Hematopoietic multipotent progenitor cell treated with erythropoietin and hydrocortisone succinate and interleukin-3 and kit ligand, for 6 days (in vitro differentiated cells): ENCODE results near the gene CLEC20A.

Experiments
- DNase-seq: peaks from one replicate; pipeline ENCODE4 v3.0.0-alpha.2; 2015

CLEC20A gene

DNA sequence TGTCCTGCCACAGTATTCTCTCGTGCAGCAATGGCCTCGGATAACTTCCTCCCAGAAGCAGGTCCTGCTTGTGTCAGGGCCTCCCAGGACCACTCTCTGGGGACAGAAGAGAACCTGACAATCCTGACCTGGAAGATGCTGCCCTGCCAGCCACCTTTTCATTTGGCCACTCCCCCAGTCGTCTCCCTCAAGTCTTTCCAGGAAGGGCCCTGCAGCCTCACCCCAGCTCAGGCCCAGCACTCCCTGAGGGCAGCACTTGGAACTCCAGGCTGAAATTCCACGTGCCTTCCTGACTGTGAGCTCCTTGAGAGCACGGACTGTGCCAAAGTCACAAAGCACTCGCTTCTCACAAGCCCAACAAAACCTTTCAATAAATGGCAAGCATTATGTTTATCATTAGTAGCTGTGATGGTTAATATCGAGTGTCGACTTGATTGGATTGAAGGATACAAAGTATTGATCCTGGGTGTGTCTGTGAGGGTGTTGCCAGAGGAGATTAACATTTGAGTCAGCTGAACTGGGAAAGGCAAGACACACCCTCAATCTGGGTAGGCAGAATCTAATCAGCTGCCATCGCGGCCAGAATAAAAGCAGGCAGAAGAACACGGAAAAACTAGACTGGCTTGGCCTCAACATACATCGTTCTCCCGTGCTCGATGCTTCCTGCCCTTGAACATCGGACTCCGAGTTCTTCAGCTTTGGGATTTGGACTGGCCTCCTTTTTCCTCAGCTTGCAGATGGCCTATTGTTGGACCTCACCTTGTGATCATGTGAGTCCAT is 2.3 kb upstream of the CLEC20A start:
- no peak for DNase-seq

DNA sequence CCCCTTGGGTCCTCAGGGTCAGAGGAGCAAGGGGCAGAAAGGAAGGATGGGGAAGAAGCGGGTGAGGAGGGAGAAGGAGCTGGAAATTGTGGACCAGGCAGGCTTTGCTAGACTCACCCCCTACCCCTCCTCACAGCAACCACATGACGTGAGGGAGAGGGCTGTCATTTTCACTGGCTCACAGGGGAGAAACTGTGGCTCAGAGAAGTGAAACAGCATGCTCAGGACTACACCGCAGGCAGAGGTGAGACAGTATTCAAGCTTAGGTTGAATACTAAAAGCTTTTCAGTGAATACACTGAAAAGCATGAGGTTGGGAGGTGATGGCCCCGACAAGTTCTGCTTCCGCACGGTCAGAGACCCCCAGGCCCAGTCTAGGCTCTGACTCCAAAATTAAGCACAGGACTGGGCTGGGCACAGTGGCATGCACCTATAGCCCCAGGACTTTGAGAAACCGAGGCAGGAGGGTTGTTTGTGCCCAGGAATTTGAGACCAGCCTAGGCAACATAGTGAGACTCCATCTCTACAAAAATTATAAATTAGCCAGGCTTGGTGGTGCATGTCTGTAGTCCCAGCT is 1.2 kb upstream of the CLEC20A start:
- no peak for DNase-seq

DNA sequence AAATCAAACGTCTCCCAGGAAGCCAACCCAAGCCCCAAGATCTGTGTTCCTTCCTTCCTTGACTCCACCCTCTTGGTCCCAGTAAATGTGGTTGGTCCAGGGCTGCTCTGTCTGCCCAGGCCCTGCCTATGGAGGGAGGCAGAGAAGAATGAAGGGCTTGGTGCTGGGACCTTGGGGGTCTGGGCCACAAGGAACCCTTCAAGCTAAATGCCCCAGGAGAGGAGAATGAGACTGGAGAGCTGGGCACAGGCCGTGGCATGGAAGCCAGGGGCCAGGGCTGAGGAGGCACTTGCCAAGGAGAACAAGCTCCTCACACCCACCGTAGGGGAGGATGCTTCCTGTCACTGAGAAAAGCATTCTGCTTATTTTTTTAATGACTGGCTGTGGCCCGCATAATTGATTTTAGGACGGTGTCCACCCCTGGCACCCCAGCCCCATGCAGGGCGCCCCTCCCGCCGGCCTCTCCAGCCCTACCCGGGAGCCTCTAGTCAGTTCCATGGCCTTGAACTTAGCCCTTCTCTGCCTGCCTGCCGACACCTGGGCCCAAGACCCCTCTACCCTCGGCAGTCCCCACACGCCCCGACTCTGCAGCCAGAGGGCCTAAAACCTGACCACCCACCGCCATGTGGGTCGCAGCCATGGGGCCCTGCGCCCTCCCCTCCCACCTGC is 889 bp downstream of the CLEC20A start:
- no peak for DNase-seq

DNA sequence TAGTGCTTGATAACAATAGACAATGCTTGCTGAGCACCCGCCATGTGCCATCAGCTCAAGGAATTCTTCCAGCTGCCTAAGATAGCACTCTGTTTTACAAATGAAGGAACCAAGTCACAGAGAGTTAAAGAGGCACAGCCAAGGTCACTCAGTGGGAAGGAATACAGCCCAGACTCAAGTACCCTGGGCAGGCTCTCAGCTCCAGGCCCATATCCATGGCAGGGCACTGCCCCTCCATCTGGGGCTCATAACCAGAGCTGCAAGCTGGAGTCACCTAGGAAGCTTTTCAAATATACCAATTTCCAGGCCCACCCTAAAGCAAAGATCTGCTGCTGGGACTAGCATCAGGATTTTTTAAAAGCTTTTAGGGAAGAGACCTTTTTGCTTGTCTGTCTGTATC is 1.6 kb downstream of the CLEC20A start:
- DNase-seq, result no peak

DNA sequence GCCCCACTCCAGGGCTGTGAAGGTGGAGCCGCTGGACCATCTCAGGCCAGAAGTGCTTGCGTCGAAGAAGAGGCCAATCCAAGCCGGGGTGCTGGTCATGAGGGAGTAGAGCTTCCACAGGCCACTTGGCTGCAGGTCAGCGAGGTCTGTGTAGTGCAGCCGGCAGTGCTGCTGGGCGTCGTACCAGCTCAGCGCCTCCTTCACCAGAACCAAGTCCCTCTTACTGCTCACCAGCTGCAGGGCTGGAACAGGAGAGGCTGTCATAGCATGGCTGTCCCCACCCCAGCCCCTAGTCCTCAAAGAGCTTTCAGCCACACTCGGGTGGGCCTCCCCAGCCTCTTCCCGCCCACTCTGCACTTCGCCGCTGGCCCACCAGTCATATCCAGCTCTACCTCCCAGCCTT is 2.2 kb downstream of the CLEC20A start:
- DNase-seq, result no peak

DNA sequence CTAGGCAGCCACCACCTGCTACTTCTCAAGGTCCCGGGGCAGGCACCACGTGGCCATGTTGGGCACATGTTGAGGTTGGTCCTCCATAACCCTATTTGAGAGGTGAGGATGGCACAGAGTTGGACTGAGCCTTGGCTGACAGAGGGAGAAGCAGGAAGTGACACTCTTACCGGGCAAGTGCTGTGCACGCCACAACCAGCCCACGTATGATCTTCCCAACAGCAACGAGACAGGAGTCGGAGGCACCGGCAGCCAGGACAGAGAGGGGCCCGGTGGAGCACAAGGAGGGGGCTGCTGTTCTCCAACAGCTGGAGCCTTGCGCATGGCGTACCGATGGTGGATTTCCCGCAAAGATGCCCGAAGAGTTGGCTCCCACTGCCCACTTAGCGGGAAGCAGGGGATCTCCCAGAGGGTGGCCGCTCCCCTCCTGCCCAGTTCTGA is 3.4 kb downstream of the CLEC20A start:
- no peak for DNase-seq

DNA sequence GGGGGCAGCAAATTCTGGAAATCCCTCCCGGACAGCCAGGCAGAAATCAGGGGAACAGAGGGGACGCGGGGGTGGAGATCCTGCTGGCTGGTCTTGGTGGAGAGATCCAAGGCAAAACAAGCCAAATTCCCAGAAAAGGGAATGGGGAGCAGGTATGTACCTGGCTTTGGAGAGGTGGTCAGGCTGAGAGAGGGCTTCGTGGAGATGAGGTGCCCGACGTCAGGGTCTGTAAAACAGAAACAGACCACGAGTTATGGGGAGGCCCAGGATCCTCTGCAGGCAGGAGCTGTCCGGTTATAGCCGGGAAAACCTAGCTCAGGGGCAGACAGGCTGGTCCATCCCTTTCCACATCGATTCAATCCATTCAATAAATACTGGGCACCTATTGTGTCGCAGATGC is 4.4 kb downstream of the CLEC20A start:
- DNase-seq, result no peak

DNA sequence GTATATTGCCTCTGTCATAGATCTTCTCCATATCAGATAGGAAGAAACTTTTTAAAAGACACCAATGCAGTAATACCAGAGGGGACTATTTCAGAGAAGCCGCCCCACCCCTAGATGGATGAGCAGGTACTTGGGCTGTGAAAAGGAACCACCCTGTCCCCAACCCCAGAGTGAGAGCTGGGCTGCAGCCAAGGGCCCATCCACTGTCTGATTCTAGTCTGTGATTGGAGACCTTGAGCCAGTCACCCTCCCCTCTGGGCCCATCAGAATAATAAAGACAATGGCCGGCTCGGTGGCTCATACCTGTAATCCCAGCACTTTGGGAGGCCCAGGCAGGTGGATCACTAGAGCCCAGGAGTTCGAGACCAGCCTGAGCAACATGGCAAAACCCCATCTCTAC is 5.0 kb downstream of the CLEC20A start:
- no peak for DNase-seq

DNA sequence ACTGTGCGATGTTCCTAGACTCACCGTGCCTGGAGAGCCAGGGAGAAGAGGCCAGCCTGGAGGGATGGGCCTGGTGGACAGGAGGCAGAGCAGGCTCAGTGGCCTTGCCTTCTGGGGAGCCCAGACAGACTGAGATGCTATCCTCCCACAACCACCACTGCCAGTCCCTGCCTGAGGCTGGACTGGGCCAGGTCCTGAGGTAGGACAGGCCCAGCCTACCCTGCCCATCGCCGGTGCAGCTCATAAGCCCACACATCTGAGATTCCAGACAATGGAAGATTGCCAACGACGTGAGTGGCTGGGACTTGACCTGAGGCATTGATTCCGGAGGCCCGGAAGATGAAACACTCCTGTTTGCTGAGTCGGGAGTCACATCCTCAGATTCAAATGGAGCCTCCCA is 5.8 kb downstream of the CLEC20A start:
- no peak for DNase-seq

DNA sequence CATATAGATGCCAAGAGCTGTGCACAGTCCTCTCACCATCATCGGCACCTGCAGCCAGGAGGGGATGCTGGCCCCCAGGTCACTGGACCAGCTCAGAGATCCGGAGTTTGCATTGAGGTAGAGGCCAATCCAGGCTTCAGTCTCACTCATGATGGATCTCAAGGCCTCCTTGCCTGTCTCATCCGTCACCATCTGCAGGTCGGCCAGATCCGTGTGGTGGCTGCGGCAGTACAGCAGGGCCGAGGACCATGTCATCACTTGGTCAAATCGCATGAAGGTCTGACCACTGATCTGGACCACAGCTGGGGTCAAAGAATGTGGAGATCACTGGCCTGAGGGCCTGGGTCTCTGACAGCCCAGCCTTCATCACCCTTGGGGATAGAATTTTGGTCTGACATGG is 6.6 kb downstream of the CLEC20A start:
- DNase-seq, result no peak

DNA sequence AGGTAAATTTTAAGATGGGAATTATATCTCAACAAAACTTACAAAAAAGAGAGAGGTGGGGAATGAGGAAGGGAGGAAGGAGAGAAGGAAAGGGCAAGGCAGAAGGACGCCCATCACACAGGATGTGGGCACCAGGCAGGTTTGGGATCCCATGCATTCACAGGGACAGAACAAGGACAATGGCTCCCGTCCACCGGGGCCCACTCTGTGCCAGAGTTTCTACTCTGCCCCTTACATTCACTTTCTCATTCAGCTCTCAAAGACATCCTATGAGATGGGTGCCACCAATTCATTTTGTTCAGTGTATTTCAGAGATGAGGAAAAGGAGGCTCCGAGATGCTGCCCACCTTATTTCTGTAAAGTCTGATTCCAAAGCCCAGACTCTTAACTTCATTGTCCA is 7.4 kb downstream of the CLEC20A start:
- no peak for DNase-seq

DNA sequence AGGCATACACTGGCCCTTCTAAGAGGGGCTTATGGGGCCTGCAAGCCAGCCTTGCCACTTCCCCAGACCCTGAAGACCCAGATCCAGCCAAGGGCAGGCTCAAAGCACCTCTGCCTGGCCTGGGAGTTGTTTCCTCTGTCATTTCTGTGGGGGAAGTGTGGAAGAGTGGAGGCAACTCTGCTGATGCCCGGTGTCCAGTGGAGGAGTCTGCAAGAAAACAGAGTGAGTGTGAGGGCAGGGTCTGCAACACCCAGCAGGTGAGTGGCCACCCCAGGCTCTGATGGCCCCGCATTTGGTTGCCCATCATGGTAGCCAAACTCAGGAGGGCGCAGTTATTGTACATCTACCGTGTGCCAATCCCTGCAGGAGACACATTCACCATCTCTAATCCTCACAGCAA is 8.4 kb downstream of the CLEC20A start:
- DNase-seq, result no peak

DNA sequence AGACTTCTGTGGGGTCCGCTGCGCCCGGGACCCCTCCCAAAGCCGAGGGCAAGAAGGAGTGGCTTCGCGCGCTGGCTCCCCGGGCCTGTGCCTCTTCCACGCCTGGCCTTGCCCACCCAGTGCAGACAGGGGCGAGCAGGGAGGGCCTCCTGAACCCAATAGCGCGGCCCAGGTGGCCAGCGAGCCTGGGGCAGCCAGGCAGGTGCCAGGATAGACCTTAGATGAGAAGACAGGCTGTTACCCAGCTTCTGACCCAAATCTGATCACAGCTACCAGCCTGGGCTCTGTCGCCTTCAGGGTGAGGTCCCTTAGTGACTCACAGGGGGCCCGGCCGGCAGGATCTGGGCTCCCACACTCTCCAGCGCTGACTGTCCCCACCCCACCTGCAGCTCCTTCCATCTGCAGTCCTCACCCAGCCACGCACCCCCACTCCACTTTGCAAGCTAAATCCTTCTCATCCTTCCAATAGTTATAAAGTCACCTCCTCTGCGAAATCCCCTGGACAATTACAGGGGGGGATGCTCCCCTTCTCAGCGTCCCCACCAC is 9.6 kb downstream of the CLEC20A start:
- DNase-seq, result no peak

DNA sequence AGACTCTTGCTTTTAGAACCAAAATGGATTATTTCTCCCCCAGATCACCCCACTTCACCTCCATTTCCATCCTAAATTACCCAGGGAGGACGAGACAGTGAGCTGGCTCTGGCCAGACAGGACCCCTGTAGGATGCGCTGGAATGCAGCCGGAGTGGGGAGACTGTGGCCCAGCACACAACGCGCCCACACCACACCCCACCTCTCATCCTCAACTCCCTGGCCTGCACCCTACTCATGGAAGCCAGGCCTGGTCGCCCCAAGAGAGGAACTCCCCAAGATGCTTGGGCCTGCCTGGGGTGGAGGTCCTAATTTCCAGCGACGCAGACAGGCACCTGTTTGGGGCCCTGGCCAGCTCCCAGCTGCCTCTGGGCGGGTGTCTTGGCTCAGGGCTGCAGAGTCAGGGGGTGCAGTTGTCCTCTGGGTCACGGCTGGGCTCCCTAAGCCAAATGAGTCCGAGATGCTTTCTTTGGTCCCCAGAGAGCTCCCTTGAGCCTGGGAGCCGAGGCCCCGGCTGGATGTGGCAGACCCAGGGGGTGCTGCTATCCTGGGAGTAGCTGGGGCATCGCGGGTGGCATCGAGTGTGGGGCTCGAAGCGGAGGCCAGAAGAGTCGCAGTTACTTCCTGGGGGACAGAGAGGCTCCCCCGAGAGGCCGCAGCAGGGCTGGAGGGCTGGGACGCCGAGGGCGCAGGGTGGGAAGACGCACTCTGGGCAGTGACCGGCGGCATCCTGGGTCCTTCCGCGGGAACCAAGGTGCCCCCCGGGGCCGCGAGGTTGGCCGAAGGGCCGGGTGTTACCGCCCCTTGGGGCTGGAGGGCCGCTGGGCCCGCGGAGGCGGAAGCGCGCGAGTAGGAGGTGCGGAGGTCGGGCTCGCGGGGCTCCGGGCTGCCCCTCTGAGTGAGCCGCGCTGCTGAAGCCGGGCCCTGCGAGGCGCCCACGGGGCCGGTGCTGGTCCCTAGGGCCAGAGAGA is 10.4 kb downstream of the CLEC20A start:
- no peak for DNase-seq

DNA sequence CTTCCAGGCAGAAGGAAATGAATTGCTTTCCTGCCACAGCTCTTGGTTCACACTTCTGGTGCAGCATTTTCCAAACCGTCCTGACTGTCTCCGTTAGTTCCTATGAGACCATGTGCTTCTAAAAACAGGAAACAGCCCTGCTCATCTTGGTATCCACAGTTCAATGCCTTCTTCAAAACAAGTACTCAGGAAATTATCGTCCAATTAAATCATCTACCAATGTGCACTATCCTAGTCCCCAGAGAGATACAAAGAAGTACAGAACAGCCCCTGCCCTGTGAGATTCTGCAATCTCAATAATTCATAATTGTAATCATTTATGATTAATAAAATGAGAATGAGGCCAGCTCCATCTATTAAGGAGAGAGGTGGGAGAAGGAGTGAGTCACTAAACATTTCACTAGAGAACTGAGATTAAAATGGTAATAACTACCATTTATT is 11.2 kb downstream of the CLEC20A start:
- DNase-seq, result no peak

DNA sequence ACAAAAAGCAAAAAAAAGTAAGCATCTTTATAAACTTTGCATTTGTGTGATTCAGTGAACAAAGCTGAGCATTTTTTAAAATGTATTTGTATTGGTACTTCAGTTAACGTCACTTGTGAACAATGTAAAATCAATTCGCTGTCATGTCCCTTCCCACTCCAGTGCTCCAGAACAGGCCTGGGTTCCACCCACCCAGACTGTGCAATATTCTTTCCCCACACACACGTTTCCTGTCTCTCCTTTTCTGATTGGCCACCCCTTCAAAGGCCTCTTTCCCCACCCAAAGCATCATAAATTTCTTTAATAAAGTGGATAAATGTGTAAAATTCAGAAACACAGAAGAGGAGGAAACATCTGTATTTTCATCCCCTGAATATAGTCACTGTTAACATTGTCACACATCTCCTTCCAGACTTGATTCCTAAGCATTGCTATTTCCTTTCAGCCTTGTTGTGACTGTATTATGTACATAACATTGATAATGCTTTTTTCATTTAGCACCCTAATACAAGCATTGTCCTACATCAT is 12.0 kb downstream of the CLEC20A start:
- DNase-seq, result no peak

DNA sequence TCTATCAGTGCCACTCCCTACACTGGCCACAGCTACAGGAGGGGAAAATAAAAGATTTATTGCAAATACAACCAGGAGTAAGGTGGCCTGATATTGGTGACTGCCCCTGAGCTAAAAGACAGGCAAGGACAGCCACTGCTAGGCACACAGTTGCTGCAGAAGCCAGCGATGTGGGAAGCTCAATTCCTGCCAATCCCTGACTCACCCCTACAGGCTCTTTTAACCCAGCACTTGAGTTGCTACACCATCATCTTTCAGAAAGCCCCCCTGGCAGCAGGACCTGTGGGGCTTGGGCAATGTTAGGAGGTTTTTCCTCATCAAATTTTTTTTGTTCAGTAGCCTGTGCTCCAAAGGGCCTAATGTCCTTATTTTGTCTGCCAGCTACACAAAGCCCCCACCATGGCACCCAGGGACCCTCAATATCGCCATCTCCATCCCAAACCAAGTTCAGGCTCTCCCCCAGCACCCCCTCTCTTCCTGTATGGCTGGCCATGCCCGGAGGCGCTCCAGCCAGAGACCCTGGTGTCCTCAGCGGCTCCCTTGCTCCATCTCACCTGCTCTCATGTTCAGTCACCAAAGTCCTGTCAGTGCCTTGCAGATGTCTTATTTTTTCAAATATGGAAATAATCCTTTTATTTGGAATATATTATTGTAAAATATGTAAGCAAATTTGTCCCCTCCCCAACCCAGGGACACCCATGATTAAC is 13.4 kb downstream of the CLEC20A start:
- no peak for DNase-seq

DNA sequence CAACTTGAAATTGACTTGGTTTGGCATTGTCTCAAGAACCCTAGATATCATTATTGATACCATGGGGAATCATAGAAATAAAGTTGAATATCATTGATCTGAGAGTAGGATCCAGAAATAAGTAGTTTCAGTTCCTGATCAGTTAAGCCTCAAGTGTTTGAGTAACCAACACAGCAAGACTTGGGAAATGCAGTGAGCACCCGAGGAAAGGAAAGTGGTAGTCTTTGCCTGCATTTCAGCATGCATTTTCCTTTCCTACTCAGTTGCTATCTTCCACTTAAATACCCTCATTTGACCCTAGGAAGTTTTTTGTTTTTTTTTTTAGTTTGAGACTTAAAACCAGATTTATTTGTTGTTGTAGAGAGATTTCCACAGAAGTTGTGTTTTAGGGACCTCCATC is 18.9 kb downstream of the CLEC20A start:
- no peak for DNase-seq

DNA sequence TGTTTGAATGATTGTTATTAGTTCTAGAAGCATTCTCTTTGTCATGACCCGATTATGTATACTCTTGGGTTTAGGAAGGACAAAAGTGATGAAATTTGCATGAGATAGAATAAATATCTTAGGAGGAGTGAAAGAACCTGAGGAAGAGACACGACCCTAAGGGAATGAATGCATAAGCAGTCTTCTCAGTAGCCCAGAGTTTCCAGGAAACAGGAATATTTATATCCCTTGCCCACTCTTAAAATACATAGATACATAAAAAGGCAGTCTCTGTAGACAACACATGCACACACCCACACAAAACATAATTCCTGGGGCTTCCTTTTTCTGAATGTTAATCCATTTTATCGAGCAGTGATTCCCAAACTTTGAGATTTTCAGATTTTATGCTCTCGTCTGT is 19.4 kb downstream of the CLEC20A start:
- no peak for DNase-seq

DNA sequence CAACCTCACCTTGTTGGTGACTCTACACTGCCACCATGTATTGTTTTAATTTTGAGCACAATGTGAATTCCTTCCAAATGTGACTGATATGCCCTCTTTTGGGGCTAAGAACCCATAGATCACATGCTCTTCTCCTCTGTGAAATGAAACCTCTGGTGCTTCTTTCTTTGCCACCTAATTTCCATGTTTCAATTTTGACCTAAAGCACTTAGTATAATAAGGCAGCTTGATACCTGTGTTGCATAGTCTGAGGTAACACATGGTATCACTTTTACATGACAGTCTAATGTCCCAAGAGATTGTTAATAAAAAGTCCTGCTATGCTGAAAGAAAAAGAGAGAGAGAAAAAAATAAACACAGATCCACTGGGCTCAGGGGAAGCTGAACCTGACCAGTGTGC is 24.2 kb downstream of the CLEC20A start:
- no peak for DNase-seq

DNA sequence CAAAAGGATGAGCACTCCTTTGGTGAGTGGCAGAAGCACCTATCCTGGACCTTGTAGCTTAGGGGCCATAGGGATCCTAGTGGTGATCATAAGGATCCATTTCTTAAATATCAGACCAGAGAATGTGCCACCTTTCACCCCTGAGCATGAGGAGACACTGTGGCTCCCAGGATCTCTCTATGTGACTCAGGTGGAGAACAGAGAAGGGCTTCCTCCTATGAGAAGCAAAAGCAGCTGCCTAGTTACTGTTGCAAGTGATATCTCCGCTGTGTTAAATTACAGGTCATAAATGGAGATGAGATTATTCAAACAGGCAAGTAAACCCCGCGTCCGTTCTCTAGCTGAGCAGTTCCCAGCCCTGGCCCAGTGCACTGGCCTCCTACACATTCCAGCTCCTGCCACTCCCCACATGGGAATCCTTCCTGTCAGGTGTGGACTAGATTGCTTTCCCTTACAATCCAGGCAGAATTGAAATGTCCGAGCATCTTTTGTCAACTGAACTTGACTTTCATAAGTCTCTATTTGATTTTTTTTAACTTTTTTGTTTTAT is 26.3 kb downstream of the CLEC20A start:
- DNase-seq, result no peak

DNA sequence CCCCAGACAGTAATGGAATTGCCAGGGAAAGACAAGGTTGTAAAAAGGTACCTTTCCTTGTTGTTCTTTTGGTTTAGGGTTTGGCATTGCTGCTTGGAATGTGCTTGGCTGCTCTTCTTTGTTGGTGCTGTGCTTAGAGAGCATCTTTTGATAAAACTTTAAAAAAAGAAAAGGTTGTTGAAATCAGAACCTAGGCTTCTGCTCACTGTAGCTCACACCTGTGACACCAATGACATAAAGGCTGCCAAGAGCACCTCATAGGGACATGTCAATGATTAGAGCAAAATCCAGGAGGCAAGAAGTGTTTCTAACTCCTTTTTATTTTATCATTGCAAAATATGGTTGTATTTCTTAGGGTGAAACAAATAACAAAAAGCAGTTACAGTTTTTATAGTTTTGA is 28.9 kb downstream of the CLEC20A start:
- DNase-seq, result no peak
